Heart left ventricle (tissue), 16 donors: ENCODE measurements around the gene TSC1. TPM values are rescaled to one million over a fixed set of nuclear protein-coding genes. Genes with fewer than 3 reads are reported as not detected.

ENCODE experiments used
- ATAC-seq, 4 donors: fragments of 200-7000 bp; cut with Tn5 transposase; one replicate each; pipeline ENCODE4 v1.9.1; 2020 to 2022; ENCODE audit warnings: moderate library complexity in 4 of 4, mild to moderate bottlenecking in 3 of 4, moderate number of reproducible peaks in 1 of 4
- DNase-seq, 5 donors: peaks; one replicate each; pipeline ENCODE4 v3.0.0-alpha.2; 2020
- H3K27ac ChIP-seq, 12 donors: fragments of 200-600 bp; sonication (generic) in 4 of 12; one replicate each; pipeline versions ENCODE4 v1.5.0 to v1.8.0; 2016 to 2022; ENCODE audit warnings: mild to moderate bottlenecking in 2 of 12
- H3K27me3 ChIP-seq, 9 donors: fragments of 200-600 bp; sonication (generic) in 2 of 9; one replicate each; pipeline versions ENCODE4 v1.5.1 to v1.8.0; 2016 to 2022; ENCODE audit warnings: mild to moderate bottlenecking in 3 of 9
- H3K36me3 ChIP-seq, 9 donors: fragments of 200-600 bp; sonication (generic) in 2 of 9; one replicate each; pipeline versions ENCODE4 v1.5.0 to v1.8.0; 2018 to 2022; ENCODE audit warnings: mild to moderate bottlenecking in 2 of 9
- H3K4me1 ChIP-seq, 12 donors: fragments of 200-600 bp; sonication (generic) in 4 of 12; one replicate each; pipeline versions ENCODE4 v1.5.0 to v1.8.0; 2016 to 2022; ENCODE audit warnings: mild to moderate bottlenecking in 3 of 12
- H3K4me3 ChIP-seq, 12 donors: fragments of 200-600 bp; sonication (generic) in 4 of 12; one replicate each; pipeline versions ENCODE4 v1.5.0 to v1.8.0; 2017 to 2022; ENCODE audit warnings: mild to moderate bottlenecking in 9 of 12, moderate library complexity in 4 of 12
- H3K9me3 ChIP-seq, 12 donors: fragments of 200-600 bp; sonication (generic) in 4 of 12; one replicate each; pipeline versions ENCODE4 v1.5.0 to v1.8.0; 2016 to 2022; ENCODE audit warnings: mild to moderate bottlenecking in 1 of 12
- POLR2A ChIP-seq, 2 donors: fragments of 450-650 bp; IDR thresholded peaks; one replicate each; pipeline ENCODE4 v1.6.1; 2017; ENCODE audit warnings: antibody characterized with exemption in 2 of 2, mild to moderate bottlenecking in 2 of 2, moderate library complexity in 2 of 2
- WGBS, 4 donors: extraction: QIAGEN DNeasy Blood & Tissue Kit in 2 of 4; methylation state at CpG; one replicate each; pipeline versions ENCODE4 v1.1.5 to v1.1.7; 2013 to 2018; 5-methylcytosine and 5-hydroxymethylcytosine counted together
- intact Hi-C, 10 donors: fragments of 100-400 bp; cut with DNase I; formaldehyde crosslinking; loops; one replicate each; pipeline versions ENCODE4 v1.11.1 to v1.14.2; 2022
- polyA plus RNA-seq, 2 donors: library from polyadenylated mRNA; stranded (reverse); fragments of 200-250 nt; gene quantifications; one replicate each; pipeline ENCODE4 v1.2.3, GENCODE V29; 2013
- total RNA-seq, 9 donors: library from RNA; depleted of rRNA in 2 of 9; stranded (reverse); fragments of >200 nt in 2 of 9; fragmentation: NEBNext Ultra II Directional in 3 of 9; extraction: Animal tissue kit (Norgen Biotek cat#: 25700) in 3 of 9; gene quantifications; one replicate each; pipeline versions ENCODE4 v1.1.0 to v1.2.4, GENCODE V29; 2016 to 2023
- TF ChIP-seq, protein P1 (sequence below), 12 donors: fragments of 200-600 bp; sonication (generic) in 4 of 12; IDR thresholded peaks; one replicate each; pipeline versions ENCODE4 v1.5.0 to v1.8.0; 2018 to 2022; ENCODE audit warnings: antibody characterized with exemption in 12 of 12, mild to moderate bottlenecking in 5 of 12
- donor health status: ischemic (EF 13 %, LVEDD 7.1; RV severe dilation, severe dysfunction).
- donor health status: healthy with polysubstance abuse.
- donor health status: DM: no; HTN: yes; CAD: no.
- donor health status: DM: no; HTN: no; CAD: no.
- donor health status: ischemic (EF 25% LVEDD 6.9; RV normal size, moderate dysfunction).
- donor health status: ischemic (EF 25% LVEDD 5.7; RV mildly dilated, moderate dysfunction).
- donor health status: healthy.
- donor health status: DM: yes; HTN: yes; CAD: no.
- donor health status: ischemic (EF 35%, LVEDD 5.7; RV mildly dilated, moderate dysfunction).
- donor health status: nonischemic (EF 11% LVEDD 7.7; RV severe dilation, severe dysfunction).
- donor health status: DM: yes; HTN: yes; CAD: no.
- donor health status: PGD.
- donor health status: ischemic (EF 29% LVEDD 5.4; RV normal size, mild dysfunction).
- donor health status: nonischemic (EF 23%, LVEDD 6.1; RV moderate dilation, normal function).

The TSC1 gene
- total and polyA plus RNA-seq, 11 donors: 16.2 to 87.6 (median 52.9) TPM

DNA sequence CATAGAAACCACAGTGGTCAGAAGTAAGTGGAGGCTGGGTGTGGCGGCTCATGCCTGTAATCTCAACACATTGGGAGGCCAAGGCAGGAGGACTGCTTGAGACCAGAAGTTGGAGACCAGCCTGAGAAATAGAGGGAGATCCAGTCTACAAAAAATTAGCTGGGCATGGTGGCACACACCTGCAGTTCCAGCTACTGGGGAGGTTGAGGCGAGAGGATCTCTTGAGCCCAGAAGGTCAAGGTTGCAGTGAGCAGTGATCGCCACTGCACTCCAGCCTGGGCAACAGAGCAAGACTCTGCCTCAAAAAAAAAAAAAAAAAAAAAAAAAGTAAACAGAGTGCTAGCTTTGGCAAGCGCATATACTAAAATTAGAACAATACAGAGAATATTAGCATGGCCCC, 90.9 kb downstream of the TSC1 start:
- no peak overlapping the region for H3K4me3 ChIP-seq
- DNase-seq (no peak), ATAC-seq (no peak)
- no peaks in the 10 kb centered on the region for H3K36me3 ChIP-seq
- no peak overlapping the region for H3K27ac ChIP-seq
- intact Hi-C loops: no loop called here
- no peaks in the 10 kb centered on the region for H3K27me3 ChIP-seq
- H3K4me1 ChIP-seq: peaks cover 0 to 11% (median 6%) of the 10 kb centered on the region in 12 donors
- WGBS, 4 donors: 89 to 95% (median 93%) methylated on average over 4 of the region's 4 CpGs
- TF ChIP-seq, protein P1, sequence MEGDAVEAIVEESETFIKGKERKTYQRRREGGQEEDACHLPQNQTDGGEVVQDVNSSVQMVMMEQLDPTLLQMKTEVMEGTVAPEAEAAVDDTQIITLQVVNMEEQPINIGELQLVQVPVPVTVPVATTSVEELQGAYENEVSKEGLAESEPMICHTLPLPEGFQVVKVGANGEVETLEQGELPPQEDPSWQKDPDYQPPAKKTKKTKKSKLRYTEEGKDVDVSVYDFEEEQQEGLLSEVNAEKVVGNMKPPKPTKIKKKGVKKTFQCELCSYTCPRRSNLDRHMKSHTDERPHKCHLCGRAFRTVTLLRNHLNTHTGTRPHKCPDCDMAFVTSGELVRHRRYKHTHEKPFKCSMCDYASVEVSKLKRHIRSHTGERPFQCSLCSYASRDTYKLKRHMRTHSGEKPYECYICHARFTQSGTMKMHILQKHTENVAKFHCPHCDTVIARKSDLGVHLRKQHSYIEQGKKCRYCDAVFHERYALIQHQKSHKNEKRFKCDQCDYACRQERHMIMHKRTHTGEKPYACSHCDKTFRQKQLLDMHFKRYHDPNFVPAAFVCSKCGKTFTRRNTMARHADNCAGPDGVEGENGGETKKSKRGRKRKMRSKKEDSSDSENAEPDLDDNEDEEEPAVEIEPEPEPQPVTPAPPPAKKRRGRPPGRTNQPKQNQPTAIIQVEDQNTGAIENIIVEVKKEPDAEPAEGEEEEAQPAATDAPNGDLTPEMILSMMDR (IDR thresholded peaks at IDR 0.05): no peak
- no peak for TF ChIP-seq POLR2A (IDR thresholded peaks at IDR 0.05)
- H3K9me3 ChIP-seq: no peaks in the 10 kb centered on the region

DNA sequence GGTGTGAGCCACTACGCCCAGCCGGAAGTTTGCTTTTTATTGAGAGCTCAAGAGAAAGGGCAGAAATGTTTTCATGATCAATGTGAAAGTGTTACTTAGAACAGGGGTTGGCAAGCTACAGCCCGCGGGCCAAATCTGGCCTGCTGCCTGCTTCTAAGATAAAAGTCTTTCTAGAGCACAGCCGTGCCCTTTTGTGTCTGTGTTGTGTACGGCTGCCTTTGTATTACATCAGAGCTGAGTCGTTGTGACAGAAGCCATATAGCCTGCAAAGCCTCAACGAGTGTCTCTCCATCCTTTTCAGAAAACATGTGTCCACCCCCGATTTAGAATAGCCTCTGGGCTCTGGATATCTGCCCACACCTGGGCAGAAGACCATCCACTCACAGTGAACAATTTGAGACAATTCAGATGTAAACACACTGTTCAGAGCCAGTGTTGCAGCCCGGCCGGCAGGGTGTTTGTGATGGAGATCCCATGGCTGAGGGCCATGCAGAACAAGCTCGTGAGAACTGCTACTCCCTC, 95.2 kb downstream of the TSC1 start:
- ATAC-seq: peak; percentile 77 to 93 (median 90)
- 36 to 48% (median 43%) methylated on average over 12 of the region's 12 CpGs for WGBS, 4 donors
- TF ChIP-seq POLR2A (IDR thresholded peaks at IDR 0.05): no peak
- TF ChIP-seq, protein P1 (IDR thresholded peaks at IDR 0.05): no peak
- peak in 2 of 5 donors; percentile 51 to 65 for DNase-seq
- no peaks in the 10 kb centered on the region for H3K4me1 ChIP-seq
- no peak overlapping the region for H3K4me3 ChIP-seq
- H3K9me3 ChIP-seq: no peaks in the 10 kb centered on the region
- H3K36me3 ChIP-seq: no peaks in the 10 kb centered on the region
- H3K27me3 ChIP-seq: no peaks in the 10 kb centered on the region
- peak overlapping the region in 3 of 12 donors; percentile 15 to 71 (median 28) for H3K27ac ChIP-seq
- intact Hi-C loops: no loop called here

DNA sequence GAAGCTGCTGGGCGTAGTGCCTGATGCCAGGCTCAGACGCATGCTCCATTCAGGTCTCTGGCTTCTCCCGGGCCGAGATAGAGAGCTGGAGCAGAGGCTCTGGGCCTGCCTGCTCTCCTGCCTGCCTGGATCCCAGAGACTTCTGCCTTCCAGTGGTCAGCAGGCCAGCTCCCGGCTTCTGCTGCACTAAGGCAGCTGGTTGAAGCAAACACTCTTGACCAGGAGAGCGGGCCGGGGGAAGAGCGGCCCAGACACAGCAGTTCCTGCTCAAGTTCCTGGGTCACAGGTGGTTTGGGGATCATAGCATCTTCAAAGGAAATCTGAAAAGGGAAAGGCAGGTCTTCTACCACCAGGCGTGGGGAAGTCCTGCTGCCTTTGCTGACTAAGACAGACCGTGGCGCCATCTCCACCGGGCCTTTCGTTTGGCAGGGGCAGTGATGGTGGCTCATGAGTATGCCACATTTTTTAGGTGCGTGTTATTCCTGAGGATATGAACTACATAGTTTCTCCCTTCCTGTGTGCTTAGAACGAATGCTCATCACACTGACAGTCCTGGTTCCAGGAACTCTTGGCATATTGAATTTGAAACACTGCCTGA, 97.4 kb downstream of the TSC1 start:
- DNase-seq: no peak
- TF ChIP-seq, protein P1 (IDR thresholded peaks at IDR 0.05): no peak
- no peak for TF ChIP-seq POLR2A (IDR thresholded peaks at IDR 0.05)
- H3K4me1 ChIP-seq: no peaks in the 10 kb centered on the region
- intact Hi-C loops: no loop called here
- H3K9me3 ChIP-seq: no peaks in the 10 kb centered on the region
- no peak overlapping the region for H3K27ac ChIP-seq
- H3K4me3 ChIP-seq: no peak overlapping the region
- 87 to 91% (median 87%) methylated on average over 10 to 15 of the region's 15 CpGs for WGBS, 4 donors
- no peaks in the 10 kb centered on the region for H3K27me3 ChIP-seq
- no peak for ATAC-seq
- H3K36me3 ChIP-seq: no peaks in the 10 kb centered on the region

DNA sequence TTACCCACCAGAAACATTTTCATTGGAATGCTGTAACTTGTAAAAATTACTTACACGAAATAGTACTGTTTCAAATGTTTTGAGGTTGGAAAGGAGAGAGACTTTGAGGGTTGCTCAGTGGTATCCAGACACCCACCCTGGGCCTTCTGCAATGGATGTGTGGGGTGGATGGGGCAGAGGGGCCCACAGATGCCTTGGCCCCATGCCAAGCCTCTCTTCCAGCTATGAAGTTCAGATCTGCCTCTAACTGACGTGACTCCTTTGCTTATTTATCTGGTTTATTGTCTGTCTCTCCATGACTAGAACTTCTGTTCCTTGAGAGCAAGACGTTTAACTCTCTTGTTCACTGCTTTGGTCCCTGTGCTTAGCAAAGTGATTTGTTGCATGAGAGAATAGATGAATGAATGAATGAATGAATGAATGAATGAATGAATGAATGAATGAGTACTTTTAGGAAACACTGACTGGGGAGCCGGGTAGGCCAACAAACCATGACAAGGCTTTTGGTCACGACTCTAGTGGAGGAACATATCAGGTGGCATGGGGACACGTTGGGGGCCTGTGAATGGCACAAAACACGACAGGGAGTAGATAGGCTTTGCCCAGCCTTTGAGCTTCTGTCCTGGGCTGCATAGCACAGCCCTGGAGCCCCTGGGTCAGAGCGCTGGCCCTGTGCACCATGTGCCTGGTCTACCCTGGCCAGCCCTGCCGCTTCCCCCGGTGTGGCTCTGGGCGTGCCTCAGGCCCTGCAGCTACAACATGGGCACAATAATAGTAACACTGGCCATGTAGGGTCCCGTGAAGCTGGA, 98.1 kb downstream of the TSC1 start:
- WGBS, 4 donors: 83 to 90% (median 86%) methylated on average over 11 to 12 of the region's 12 CpGs
- H3K9me3 ChIP-seq: no peaks in the 10 kb centered on the region

More for the DNA sequence above, 98.1 kb downstream of the TSC1 start:
- H3K27me3 ChIP-seq: no peaks in the 10 kb centered on the region
- no peak for TF ChIP-seq POLR2A (IDR thresholded peaks at IDR 0.05)
- TF ChIP-seq, protein P1 (IDR thresholded peaks at IDR 0.05): no peak
- no peaks in the 10 kb centered on the region for H3K36me3 ChIP-seq
- no peak overlapping the region for H3K4me3 ChIP-seq
- no peak for ATAC-seq
- no peak for DNase-seq
- intact Hi-C loops: no loop called here
- H3K27ac ChIP-seq: no peak overlapping the region
- peaks cover 0 to under 1% (median 0%) of the 10 kb centered on the region in 12 donors for H3K4me1 ChIP-seq
